ENCODE results near the gene AFDN. TPM values are rescaled to one million over a fixed set of nuclear protein-coding genes. Genes with fewer than 3 reads are reported as not detected.

The AFDN gene
- polyA plus RNA-seq, 1 of the 3 experiments (the other 2 are of a cell fraction) = 25.1 TPM

- DNase-seq = no peak
- WGBS (ENCODE audit: low lambda C conversion rate) = 87% methylated on average over 3 of the region's 3 CpGs
- H3K4me1 ChIP-seq (ENCODE audit: control insufficient read depth in 1 of 2, insufficient read depth in 2 of 2, low read depth in 1 of 2, low read length in 1 of 2) = no peaks in the 10 kb centered on the region; a peak in 1 of 4 replicates
- no peaks in the 10 kb centered on the region for H3K27me3 ChIP-seq (ENCODE audit: insufficient read depth)
- no peak overlapping the region for H3K27ac ChIP-seq (ENCODE audit: low read depth in 2 of 2, low read length in 1 of 2)
- no peaks in the 10 kb centered on the region for H3K79me2 ChIP-seq (ENCODE audit: insufficient read depth)
- H3K4me2 ChIP-seq = no peak overlapping the region
- H3K36me3 ChIP-seq (replicated peaks in 1 of 2; ENCODE audit: control insufficient read depth in 1 of 2, insufficient read depth in 2 of 2, low read length in 1 of 2) = peaks cover 3 to 35% of the 10 kb centered on the region in 2 experiments
- POLR2A ChIA-PET = no interaction called here
- no peak for TF ChIP-seq USF2 (IDR thresholded peaks at IDR 0.05; ENCODE audit: borderline replicate concordance, low read depth, low read length)
- TF ChIP-seq GATA2 (CRISPR knock-in tag; IDR thresholded peaks at IDR 0.05) = peak; percentile 39; the same call in 1 of the 2 replicates
- no peak for TF ChIP-seq RXRA (IDR thresholded peaks at IDR 0.05; ENCODE audit: borderline replicate concordance, low read depth)
- TF ChIP-seq ELF1 (IDR thresholded peaks at IDR 0.05) = no peak
- TF ChIP-seq REST (IDR thresholded peaks at IDR 0.05; ENCODE audit: low read depth, low read length) = no peak
- TF ChIP-seq MXI1 (IDR thresholded peaks at IDR 0.05; ENCODE audit: low read depth, low read length) = no peak
- TF ChIP-seq RAD21 (IDR thresholded peaks at IDR 0.05; ENCODE audit: low read length) = no peak
- no peak for TF ChIP-seq TCF12 (IDR thresholded peaks at IDR 0.05)
- H2AFZ ChIP-seq (ENCODE audit: low read depth) = no peak overlapping the region
- CTCF ChIA-PET = interaction anchor here (5.0 kb wide), 1 partner anchor 12 kb away, joined by 21 read pairs; no protein-coding TSS in a partner anchor
- H3K9me3 ChIP-seq = no peaks in the 10 kb centered on the region
- H3F3A ChIP-seq (replicated peaks; ENCODE audit: insufficient read depth) = peaks cover 6% of the 10 kb centered on the region
- no peaks in the 10 kb centered on the region for H3K9me2 ChIP-seq
- no peaks in the 10 kb centered on the region for H4K20me1 ChIP-seq (ENCODE audit: insufficient read depth)
- H3K9ac ChIP-seq = no peak overlapping the region
- no peak overlapping the region for H3K4me3 ChIP-seq (ENCODE audit: low read depth in 2 of 2, low read length in 1 of 2)
Measured at GRCh38 chr6:167894965-167895364, 68.3 kb downstream of the AFDN start.

- ChIA-PET POLR2A (no interaction called here), CTCF (interaction anchor here (1.0 to 5.0 kb wide), 3 partner anchors 11 to 249 kb away, joined by 3 to 21 read pairs (median 4); no protein-coding TSS in a partner anchor)
- no peaks in the 10 kb centered on the region for H3K79me2 ChIP-seq (ENCODE audit: insufficient read depth)
- H3K4me1 ChIP-seq (ENCODE audit: control insufficient read depth in 1 of 2, insufficient read depth in 2 of 2, low read depth in 1 of 2, low read length in 1 of 2) = no peaks in the 10 kb centered on the region; a peak in 1 of 4 replicates
- H2AFZ ChIP-seq (ENCODE audit: low read depth) = no peak overlapping the region
- 99% methylated on average over 4 of the region's 4 CpGs for WGBS (ENCODE audit: low lambda C conversion rate)
- peaks cover 3 to 29% of the 10 kb centered on the region in 2 experiments for H3K36me3 ChIP-seq (replicated peaks in 1 of 2; ENCODE audit: control insufficient read depth in 1 of 2, insufficient read depth in 2 of 2, low read length in 1 of 2)
- no peak overlapping the region for H3K4me3 ChIP-seq (ENCODE audit: low read depth in 2 of 2, low read length in 1 of 2)
- DNase-seq = no peak
- no peaks in the 10 kb centered on the region for H3K9me2 ChIP-seq
- no peaks in the 10 kb centered on the region for H3K27me3 ChIP-seq (ENCODE audit: insufficient read depth)
- H3K4me2 ChIP-seq = no peak overlapping the region
- TF ChIP-seq ELF1 (IDR thresholded peaks at IDR 0.05) (no peak), TCF12 (IDR thresholded peaks at IDR 0.05) (no peak), CTCF (IDR thresholded peaks at IDR 0.05) (no peak), GABPA (IDR thresholded peaks at IDR 0.05; ENCODE audit: low read depth) (no peak), POLR2AphosphoS5 (IDR thresholded peaks at IDR 0.05; ENCODE audit: low read depth, low read length) (no peak)
- H3K9me3 ChIP-seq = no peaks in the 10 kb centered on the region
- peaks cover 6% of the 10 kb centered on the region for H3F3A ChIP-seq (replicated peaks; ENCODE audit: insufficient read depth)
- no peak overlapping the region for H3K27ac ChIP-seq (ENCODE audit: low read depth in 2 of 2, low read length in 1 of 2)
- no peaks in the 10 kb centered on the region for H4K20me1 ChIP-seq (ENCODE audit: insufficient read depth)
- no peak overlapping the region for H3K9ac ChIP-seq
Measured at GRCh38 chr6:167896648-167897047, 69.9 kb downstream of the AFDN start.
